ENCODE data around the gene FAM117A.

- TF ChIP-seq CTCF (conservative IDR thresholded peaks at IDR 0.05; ENCODE audit: low read depth, low read length) (no peak), EZH2 (IDR thresholded peaks at IDR 0.05; ENCODE audit: low read length, unreplicated experiment) (no peak), EZH2phosphoT487 (IDR thresholded peaks at IDR 0.05; ENCODE audit: borderline replicate concordance, low read length) (no peak)
Measured at GRCh38 chr17:49700960-49701359, 63.0 kb downstream of the FAM117A start.

Measured in PC-3 (cell line).